HepG2 (cell line): ENCODE results near the gene RBBP8. TPM values are rescaled to one million over a fixed set of nuclear protein-coding genes. Genes with fewer than 3 reads are reported as not detected.

ENCODE experiments used
- ATAC-seq: fragments of 200-7000 bp; cut with Tn5 transposase; 3 replicates; pipeline ENCODE4 v1.9.1; 2020; ENCODE audit warnings: mild to moderate bottlenecking, moderate library complexity
- BruUV-seq: library from RNA; stranded (reverse); fragments of 400-500 nt; replicated peaks from 2 replicates; lab custom pipeline; 2021; lab: Mats Ljungman, UMichigan
- CTCF ChIA-PET: fragments of 300-600 bp; formaldehyde crosslinking; extraction: SDS; loops from one replicate; lab custom pipeline; 2021; ENCODE audit warnings: low total read pairs, inconsistent platforms, low intra/inter-chr PET ratio; lab: Yijun Ruan, JAX
- POLR2A ChIA-PET: fragments of 350-600 bp; sonication (Branson Sonifier 250); formaldehyde crosslinking; loops from one replicate; lab custom pipeline; 2020; ENCODE audit warnings: antibody characterized with exemption, inconsistent platforms; lab: Yijun Ruan, JAX
- DNase-seq: peaks from one replicate; pipeline ENCODE4 v3.0.0-alpha.2; 2015; ENCODE audit warnings: low spot score
- FAIRE-seq: peaks from 3 replicates; lab custom pipeline; 2011; peaks lifted over from hg19 to GRCh38; lab: Jason Lieb, UNC
- H2AFZ ChIP-seq: one replicate; pipeline ENCODE4 v1.6.1; 2011; ENCODE audit warnings: low read length, inconsistent platforms
- H3K27ac ChIP-seq: fragments of 300-600 bp; 3 replicates; pipeline ENCODE4 v1.8.0; 2011; ENCODE audit warnings: mixed run types, mild to moderate bottlenecking, mixed read lengths, low read length, inconsistent platforms; ENCODE audit not compliant: insufficient read depth; ENCODE audit errors: extremely low read length
- H3K27me3 ChIP-seq, 2 experiments: fragments of 200-600 bp in 1 of 2; 2 replicates in 1 of 2; 3 replicates in 1 of 2; pipeline versions ENCODE4 v1.6.0 to v1.8.0; 2011; ENCODE audit warnings: low read length in 2 of 2, mild to moderate bottlenecking in 2 of 2, moderate library complexity in 2 of 2, inconsistent platforms in 1 of 2; ENCODE audit not compliant: insufficient read depth in 2 of 2, control insufficient read depth in 1 of 2
- H3K36me3 ChIP-seq, 2 experiments: fragments of 200-600 bp in 1 of 2; replicated peaks in 1 of 2; 2 replicates in 1 of 2; 3 replicates in 1 of 2; pipeline versions ENCODE4 v1.5.1 to v1.8.0; 2011; ENCODE audit warnings: low read length in 2 of 2, inconsistent platforms in 1 of 2; ENCODE audit not compliant: insufficient read depth in 2 of 2, control insufficient read depth in 1 of 2
- H3K4me1 ChIP-seq: 2 replicates; pipeline ENCODE4 v1.5.1; 2012; ENCODE audit warnings: low read length, inconsistent platforms; ENCODE audit not compliant: insufficient read depth
- H3K4me2 ChIP-seq: 2 replicates; pipeline ENCODE4 v1.6.0; 2011; ENCODE audit warnings: low read depth, low read length, inconsistent platforms
- H3K4me3 ChIP-seq, 3 experiments: fragments of 200-600 bp in 1 of 3; sonication (generic), shearing (Covaris generic) in 1 of 3; replicated peaks in 1 of 3; 2 replicates each; pipeline ENCODE4 v1.5.1; 2011 to 2016; ENCODE audit warnings: low read length in 3 of 3, inconsistent platforms in 2 of 3, low read depth in 2 of 3, mild to moderate bottlenecking in 2 of 3, control low read depth in 1 of 3, mixed read lengths in 1 of 3; ENCODE audit not compliant: insufficient read depth in 1 of 3
- H3K79me2 ChIP-seq: one replicate; pipeline ENCODE4 v1.6.1; 2011; ENCODE audit warnings: low read length, inconsistent platforms; ENCODE audit not compliant: insufficient read depth
- H3K9ac ChIP-seq: 2 replicates; pipeline ENCODE4 v1.6.0; 2011; ENCODE audit warnings: mild to moderate bottlenecking, low read depth, low read length, inconsistent platforms; ENCODE audit not compliant: insufficient read depth
- H3K9me3 ChIP-seq: 2 replicates; pipeline ENCODE4 v1.5.1; 2012; ENCODE audit warnings: mild to moderate bottlenecking, low read length
- H4K20me1 ChIP-seq: 2 replicates; pipeline ENCODE4 v1.6.0; 2011; ENCODE audit warnings: inconsistent platforms, mild to moderate bottlenecking, low read length, moderate library complexity; ENCODE audit not compliant: insufficient read depth
- BRD4 ChIP-seq: sonication (generic); formaldehyde crosslinking; IDR thresholded peaks from 2 replicates; pipeline ENCODE4 v1.4.0; 2020; ENCODE audit warnings: missing genetic modification reagents
- RFX1 ChIP-seq: fragments of 450-650 bp; IDR thresholded peaks from 2 replicates; pipeline ENCODE4 v1.6.1; 2017
- RFX5 ChIP-seq: IDR thresholded peaks from 2 replicates; pipeline ENCODE4 v1.6.1; 2011; ENCODE audit warnings: low read depth, low read length, improper control_type of control experiment
- SMC3 ChIP-seq: IDR thresholded peaks from 2 replicates; pipeline ENCODE4 v1.6.1; 2011; ENCODE audit warnings: low read length, improper control_type of control experiment
- SOX5 ChIP-seq: IDR thresholded peaks from 2 replicates; pipeline ENCODE4 v1.6.1; 2016; ENCODE audit warnings: borderline replicate concordance
- STAG1 ChIP-seq: sonication (generic); formaldehyde crosslinking; IDR thresholded peaks from 2 replicates; pipeline ENCODE4 v1.4.0; 2020; ENCODE audit warnings: missing genetic modification reagents
- WGBS: methylation state at CpG from one replicate; pipeline ENCODE4 v1.1.6; 2017; ENCODE audit warnings: low lambda C conversion rate; 5-methylcytosine and 5-hydroxymethylcytosine counted together
- in situ Hi-C: cut with HindIII; loops from 2 replicates; pipeline ENCODE4 v1.10.0; 2017; ENCODE audit warnings: low pct_unique_long_range_greater_than_20kb; ENCODE audit not compliant: extremely low pct_ligation_motif_present
- intact Hi-C: fragments of 100-400 bp; cut with micrococcal nuclease; formaldehyde crosslinking; loops from one replicate; pipeline ENCODE4 v1.10.0; 2022; ENCODE audit not compliant: unreplicated experiment
- polyA plus RNA-seq, 8 experiments: library from polyadenylated mRNA; depleted of rRNA in 3 of 8; stranded (reverse) in 7 of 8; unstranded in 1 of 8; fragments of >200 nt; fragmentation: Illumina TruSeq in 4 of 8; extraction: Trizol in 4 of 8; gene quantifications; 2 replicates each; pipeline versions ENCODE4 v1.2.1 to v1.2.3, GENCODE V29; 2011 to 2016; ENCODE audit warnings: low read depth in 4 of 8, missing spikeins in 1 of 8, mixed read lengths in 1 of 8; ENCODE audit not compliant: insufficient read depth in 1 of 8
- total RNA-seq, 5 experiments: library from RNA; depleted of rRNA; stranded (reverse); fragments of >200 nt; fragmentation: Illumina TruSeq; extraction: Trizol; gene quantifications; 2 replicates each; pipeline ENCODE4 v1.2.3, GENCODE V29; 2016; ENCODE audit warnings: low read depth in 1 of 5
- TF ChIP-seq, protein P1 (sequence below), 2 experiments: fragments of 450-650 bp in 1 of 2; sonication (generic) in 1 of 2; formaldehyde crosslinking in 1 of 2; IDR thresholded peaks; 2 replicates each; pipeline versions ENCODE4 v1.6.1 to v1.8.0; 2016 to 2022; ENCODE audit warnings: antibody characterized with exemption in 1 of 2, mild to moderate bottlenecking in 1 of 2, missing genetic modification reagents in 1 of 2
- TF ChIP-seq, protein P2 (sequence below): sonication (generic); formaldehyde crosslinking; IDR thresholded peaks from 2 replicates; pipeline ENCODE4 v1.4.0; 2020; ENCODE audit warnings: missing genetic modification reagents, borderline replicate concordance

RBBP8 gene
- total and polyA plus RNA-seq, 2 of the 13 experiments (the other 11 are each of a cell fraction or from before 2014, with no cell fraction given), result 14.2 to 47.4 TPM

DNA sequence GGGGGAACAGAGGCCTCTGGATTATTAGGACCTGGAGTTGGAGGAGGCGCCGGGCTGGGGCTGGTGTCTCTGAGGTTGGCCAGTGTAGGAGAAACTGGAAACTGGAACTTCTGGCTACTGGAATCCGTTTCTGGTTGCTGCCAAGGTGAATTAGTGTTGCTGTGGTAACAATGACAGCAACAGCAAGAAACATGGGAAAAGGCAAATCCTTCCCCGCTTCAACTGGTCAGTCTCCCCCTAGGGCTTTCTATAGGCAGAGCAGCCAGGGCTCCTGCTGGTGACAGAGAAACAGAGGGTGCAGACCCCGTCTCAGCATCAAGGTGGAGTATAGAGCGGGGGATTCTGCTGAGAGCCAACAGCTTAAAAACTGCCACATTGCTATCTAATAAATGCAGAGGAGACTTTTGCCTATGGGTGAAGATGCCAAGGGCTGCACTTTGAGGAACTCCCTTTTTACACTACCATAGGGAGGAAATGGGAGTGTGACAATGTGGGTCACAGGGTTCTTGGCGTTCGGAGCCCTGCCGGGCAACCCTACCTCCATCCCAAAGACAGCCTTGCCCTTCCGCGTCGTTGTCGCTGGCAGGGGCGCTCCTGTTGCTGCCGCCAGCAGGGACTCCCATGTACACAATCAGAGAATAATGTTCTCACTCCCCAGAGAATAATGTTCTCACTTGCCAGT, 120.8 kb downstream of the RBBP8 start:
- Histone ChIP-seq H3K4me1 (no peaks in the 10 kb centered on the region), H3K27ac (no peak overlapping the region), H4K20me1 (no peaks in the 10 kb centered on the region), H3K9me3 (no peaks in the 10 kb centered on the region), H2AFZ (no peak overlapping the region), H3K4me2 (no peak overlapping the region), H3K36me3 (no peaks in the 10 kb centered on the region), H3K27me3 (peaks cover 2 to 3% of the 10 kb centered on the region in 2 experiments; a peak in 1 of 5 replicates), H3K79me2 (no peaks in the 10 kb centered on the region), H3K4me3 (no peak overlapping the region), H3K9ac (no peak overlapping the region)
- peak; percentile 50 for DNase-seq
- intact Hi-C loops (no loop called here), in situ Hi-C loops (no loop called here)
- BruUV-seq, result no TSS peak
- peak; percentile 62 for FAIRE-seq
- 50% methylated on average over 14 of the region's 15 CpGs for WGBS
- CTCF ChIA-PET, result no interaction called here
- ATAC-seq, result peak; percentile 98
- POLR2A ChIA-PET, result no interaction called here
- TF ChIP-seq STAG1 (peak; percentile 12; the same call in 1 of the 2 replicates), BRD4 (no peak), SOX5 (CRISPR knock-in tag) (no peak), RFX1 (peak; percentile 67; the same call in 1 of the 2 replicates), RFX5 (peak; percentile 66), SMC3 (peak; percentile 35; the same call in 1 of the 2 replicates)
- TF ChIP-seq, protein P1, sequence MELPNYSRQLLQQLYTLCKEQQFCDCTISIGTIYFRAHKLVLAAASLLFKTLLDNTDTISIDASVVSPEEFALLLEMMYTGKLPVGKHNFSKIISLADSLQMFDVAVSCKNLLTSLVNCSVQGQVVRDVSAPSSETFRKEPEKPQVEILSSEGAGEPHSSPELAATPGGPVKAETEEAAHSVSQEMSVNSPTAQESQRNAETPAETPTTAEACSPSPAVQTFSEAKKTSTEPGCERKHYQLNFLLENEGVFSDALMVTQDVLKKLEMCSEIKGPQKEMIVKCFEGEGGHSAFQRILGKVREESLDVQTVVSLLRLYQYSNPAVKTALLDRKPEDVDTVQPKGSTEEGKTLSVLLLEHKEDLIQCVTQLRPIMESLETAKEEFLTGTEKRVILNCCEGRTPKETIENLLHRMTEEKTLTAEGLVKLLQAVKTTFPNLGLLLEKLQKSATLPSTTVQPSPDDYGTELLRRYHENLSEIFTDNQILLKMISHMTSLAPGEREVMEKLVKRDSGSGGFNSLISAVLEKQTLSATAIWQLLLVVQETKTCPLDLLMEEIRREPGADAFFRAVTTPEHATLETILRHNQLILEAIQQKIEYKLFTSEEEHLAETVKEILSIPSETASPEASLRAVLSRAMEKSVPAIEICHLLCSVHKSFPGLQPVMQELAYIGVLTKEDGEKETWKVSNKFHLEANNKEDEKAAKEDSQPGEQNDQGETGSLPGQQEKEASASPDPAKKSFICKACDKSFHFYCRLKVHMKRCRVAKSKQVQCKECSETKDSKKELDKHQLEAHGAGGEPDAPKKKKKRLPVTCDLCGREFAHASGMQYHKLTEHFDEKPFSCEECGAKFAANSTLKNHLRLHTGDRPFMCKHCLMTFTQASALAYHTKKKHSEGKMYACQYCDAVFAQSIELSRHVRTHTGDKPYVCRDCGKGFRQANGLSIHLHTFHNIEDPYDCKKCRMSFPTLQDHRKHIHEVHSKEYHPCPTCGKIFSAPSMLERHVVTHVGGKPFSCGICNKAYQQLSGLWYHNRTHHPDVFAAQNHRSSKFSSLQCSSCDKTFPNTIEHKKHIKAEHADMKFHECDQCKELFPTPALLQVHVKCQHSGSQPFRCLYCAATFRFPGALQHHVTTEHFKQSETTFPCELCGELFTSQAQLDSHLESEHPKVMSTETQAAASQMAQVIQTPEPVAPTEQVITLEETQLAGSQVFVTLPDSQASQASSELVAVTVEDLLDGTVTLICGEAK (IDR thresholded peaks at IDR 0.05), result no peak
- TF ChIP-seq, protein P1 (CRISPR knock-in tag; IDR thresholded peaks at IDR 0.05), result no peak
- TF ChIP-seq, protein P2, sequence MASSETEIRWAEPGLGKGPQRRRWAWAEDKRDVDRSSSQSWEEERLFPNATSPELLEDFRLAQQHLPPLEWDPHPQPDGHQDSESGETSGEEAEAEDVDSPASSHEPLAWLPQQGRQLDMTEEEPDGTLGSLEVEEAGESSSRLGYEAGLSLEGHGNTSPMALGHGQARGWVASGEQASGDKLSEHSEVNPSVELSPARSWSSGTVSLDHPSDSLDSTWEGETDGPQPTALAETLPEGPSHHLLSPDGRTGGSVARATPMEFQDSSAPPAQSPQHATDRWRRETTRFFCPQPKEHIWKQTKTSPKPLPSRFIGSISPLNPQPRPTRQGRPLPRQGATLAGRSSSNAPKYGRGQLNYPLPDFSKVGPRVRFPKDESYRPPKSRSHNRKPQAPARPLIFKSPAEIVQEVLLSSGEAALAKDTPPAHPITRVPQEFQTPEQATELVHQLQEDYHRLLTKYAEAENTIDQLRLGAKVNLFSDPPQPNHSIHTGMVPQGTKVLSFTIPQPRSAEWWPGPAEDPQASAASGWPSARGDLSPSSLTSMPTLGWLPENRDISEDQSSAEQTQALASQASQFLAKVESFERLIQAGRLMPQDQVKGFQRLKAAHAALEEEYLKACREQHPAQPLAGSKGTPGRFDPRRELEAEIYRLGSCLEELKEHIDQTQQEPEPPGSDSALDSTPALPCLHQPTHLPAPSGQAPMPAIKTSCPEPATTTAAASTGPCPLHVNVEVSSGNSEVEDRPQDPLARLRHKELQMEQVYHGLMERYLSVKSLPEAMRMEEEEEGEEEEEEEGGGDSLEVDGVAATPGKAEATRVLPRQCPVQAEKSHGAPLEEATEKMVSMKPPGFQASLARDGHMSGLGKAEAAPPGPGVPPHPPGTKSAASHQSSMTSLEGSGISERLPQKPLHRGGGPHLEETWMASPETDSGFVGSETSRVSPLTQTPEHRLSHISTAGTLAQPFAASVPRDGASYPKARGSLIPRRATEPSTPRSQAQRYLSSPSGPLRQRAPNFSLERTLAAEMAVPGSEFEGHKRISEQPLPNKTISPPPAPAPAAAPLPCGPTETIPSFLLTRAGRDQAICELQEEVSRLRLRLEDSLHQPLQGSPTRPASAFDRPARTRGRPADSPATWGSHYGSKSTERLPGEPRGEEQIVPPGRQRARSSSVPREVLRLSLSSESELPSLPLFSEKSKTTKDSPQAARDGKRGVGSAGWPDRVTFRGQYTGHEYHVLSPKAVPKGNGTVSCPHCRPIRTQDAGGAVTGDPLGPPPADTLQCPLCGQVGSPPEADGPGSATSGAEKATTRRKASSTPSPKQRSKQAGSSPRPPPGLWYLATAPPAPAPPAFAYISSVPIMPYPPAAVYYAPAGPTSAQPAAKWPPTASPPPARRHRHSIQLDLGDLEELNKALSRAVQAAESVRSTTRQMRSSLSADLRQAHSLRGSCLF, result no peak
